NOMO-1 treated with dmso at 0.1 percent for 144 hours (cell line): ENCODE data around the gene PINLYP.
"Not testable (repeated sequence)": the region's sequence is repeated elsewhere in the genome, so short reads cannot be mapped to it uniquely, and the experiment has no call there.

Source experiments
- DNase-seq: peaks from one replicate; lab custom pipeline; 2025; ENCODE audit not compliant: unreplicated experiment; lab: John Stamatoyannopoulos, UW

Gene PINLYP

GRCh38 chr19:43575156-43575950 is at the start of gene PINLYP, which contains the start of gene XRCC1:
PINLYP (plus strand) TSS chr19:43575801; CDS start chr19:43577192, 1,391 bp downstream.
XRCC1 (minus strand) TSS chr19:43575527; CDS start chr19:43575458, 69 bp downstream.
- DNase-seq: peak; percentile 99

DNA sequence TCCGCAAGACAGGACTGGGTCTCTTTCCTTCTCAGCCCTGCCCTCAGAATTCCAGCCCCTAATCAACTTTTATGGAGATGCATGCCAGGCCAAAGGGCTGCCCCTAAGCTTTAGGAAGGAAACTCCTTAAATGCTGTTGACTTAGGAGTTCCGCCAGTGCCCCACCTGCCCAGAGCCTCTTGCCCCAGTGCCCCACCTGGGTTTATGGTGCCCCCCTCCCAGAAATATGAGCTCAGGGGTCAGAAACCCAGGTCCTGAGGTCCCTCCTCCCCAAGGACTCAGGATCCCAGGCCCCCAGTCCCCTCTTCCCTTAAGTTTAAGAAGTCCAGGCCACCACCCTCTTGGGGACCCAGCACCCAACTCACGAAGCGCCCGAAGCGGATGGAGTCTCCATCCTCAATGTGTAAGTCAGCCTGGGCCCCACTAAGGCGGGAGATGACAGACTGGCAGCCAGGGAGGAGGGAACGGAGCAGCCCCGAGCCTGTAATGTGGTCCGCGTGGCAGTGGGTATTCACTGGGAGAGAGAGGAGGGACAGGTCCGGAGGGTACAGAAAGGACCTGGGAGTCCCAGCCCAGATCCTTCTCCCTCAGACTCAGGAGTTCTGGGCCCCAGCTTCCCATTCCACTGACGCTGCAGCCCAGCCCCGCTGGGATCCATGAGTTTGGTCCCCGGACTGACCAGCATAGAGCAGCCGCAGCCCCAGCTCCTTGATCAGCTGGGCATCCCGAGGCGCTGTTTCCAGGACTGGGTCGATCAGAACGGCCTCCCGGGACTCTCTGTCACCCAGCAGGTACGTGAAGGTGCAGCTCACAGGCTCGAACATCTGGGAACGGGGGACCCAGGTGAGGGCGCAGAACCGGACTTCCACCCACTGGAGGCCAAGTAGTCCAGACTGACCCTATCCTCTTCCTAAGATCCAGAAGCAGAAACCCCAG is 49.5 kb upstream of the PINLYP start:
- no peak for DNase-seq

- DNase-seq: peak; percentile 68
These were observed 48.4 kb upstream of the PINLYP start, which contains the start of gene ETHE1 for GRCh38 chr19:43526884-43527859. ETHE1 (minus strand) TSS chr19:43527201; CDS start chr19:43527177, 24 bp downstream.

DNA sequence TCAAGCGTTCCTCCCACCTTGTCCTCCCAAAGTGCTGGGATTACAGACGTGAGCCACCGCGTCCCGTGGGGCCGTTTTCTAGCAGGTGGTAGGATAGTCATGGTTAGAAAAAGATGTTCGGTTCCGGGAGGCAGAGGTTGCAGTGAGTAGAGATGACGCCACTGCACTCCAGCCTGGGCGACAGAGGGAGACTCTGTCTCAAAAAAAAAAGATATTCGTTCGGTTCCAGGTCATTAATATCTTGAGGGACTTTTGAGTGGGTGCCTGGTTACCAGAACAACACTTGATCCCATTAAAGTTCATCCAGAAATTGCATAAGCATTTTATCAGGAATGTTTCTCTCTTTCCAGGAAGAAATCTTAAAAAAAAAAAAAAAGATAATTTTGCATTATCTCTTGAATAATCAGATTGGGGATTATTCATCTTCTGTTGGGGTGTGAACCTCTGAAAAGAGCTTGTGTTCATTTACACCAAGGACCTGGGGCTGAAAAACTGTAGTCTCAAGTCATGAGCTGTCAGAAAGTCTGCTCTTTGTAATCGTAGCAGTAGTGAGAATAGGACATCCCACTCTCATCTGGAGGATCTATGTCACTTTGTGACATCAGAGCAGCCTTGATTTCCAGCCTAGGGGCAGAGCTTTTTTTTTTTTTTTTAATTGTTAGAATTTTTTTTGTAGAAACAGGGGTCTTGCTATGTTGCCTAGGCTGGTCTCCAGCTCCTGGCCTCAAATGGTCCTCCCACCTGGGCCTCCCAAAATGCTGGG is 47.6 kb upstream of the PINLYP start:
- DNase-seq: no peak

- peak; percentile 42 for DNase-seq
These were observed 43.0 kb upstream of the PINLYP start for GRCh38 chr19:43532571-43532961.

GRCh38 chr19:43532962-43533545 is 42.5 kb upstream of the PINLYP start, which contains the start of gene ZNF575:
ZNF575 (plus strand) TSS chr19:43533188; CDS start chr19:43534423, 1,235 bp downstream.
- peak; percentile 83 for DNase-seq

DNA sequence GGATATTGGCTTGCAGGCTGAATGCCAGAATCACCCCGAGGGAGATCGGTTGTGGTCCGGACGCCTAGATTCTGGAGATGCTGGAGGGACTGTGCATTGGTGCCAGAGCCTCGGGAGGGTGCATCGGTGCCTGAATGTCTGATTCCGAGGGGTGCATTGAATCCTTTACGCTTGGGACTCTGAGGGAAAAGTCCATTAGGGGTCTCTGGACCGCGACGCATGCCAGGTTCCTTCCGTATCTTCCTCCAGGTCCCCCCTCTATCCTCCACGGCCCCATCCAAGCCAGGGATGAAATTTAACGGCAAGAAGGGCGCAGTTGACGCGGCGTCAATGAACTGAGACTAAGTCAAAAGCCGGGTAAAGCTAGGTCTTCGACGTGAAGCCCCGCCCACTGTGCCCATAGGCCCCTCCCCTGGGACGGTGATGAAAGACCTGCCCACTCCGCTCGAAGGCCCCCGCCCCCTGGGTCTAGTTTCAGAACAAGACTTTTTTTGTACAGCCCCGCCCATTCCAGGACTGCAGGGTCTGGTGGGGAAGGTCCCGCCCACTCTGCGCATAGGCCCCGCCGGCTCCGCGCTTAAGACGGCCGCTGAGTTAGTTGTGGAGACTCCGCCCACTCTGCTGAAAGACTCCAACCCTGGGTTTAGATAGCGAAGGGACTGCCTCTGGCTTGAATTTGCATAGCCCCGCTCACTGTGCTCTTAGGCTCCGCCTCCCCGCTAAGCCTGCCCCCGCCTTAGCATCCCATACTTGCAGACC is 41.9 kb upstream of the PINLYP start:
- DNase-seq: peak; percentile 93

GRCh38 chr19:43534305-43534815 is 41.2 kb upstream of the PINLYP start:
- no peak for DNase-seq

DNA sequence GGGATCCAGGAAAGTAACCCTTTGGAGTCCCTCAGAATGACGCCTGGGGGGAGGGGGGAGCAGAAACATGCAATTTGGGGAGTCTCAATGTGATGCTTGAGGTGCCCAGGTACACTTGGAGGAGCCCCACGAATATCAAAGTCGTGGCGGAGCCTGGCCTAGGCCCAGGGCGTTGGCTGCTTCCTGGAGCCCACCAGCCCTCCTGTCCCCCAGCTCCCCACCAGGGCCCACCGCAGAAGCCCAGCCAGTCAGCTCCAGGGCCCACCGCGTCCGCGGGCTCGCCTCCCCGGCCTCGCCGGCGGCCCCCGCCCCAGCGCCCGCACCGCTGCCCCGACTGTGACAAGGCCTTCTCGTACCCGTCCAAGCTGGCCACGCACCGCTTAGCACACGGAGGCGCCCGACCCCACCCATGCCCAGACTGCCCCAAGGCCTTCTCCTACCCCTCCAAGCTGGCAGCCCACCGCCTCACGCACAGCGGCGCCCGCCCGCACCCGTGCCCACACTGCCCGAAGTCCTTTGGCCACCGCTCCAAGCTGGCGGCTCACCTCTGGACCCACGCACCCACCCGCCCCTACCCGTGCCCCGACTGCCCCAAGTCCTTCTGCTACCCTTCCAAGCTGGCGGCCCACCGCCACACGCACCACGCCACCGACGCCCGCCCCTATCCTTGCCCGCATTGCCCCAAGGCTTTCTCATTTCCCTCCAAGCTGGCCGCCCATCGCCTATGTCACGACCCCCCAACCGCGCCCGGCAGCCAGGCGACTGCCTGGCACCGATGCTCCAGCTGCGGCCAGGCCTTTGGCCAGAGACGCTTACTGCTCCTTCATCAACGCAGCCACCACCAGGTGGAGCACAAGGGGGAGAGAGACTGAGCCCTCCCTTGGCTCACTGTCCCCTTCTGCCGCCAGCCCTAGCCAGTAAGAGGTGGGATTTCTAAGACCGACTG is 40.5 kb upstream of the PINLYP start:
- DNase-seq: no peak

DNA sequence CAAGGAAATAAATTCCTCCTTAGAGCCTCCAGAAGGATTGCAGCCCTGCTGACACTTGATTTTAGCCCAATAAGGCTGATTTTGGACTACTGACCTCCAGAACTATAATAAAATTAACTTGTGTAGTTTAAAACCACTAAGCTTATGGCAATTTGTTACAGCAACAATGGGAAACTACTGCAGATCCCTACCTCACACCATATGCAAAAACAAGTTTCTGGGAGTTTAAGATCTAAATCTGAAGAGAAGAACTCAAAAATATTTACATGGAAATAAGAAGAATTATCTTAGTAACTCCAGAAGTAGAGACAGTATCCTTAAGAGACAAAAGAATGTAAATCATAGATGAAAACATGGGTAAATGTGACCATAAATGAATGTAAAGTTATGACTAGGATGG is 36.7 kb upstream of the PINLYP start:
- no peak for DNase-seq

DNA sequence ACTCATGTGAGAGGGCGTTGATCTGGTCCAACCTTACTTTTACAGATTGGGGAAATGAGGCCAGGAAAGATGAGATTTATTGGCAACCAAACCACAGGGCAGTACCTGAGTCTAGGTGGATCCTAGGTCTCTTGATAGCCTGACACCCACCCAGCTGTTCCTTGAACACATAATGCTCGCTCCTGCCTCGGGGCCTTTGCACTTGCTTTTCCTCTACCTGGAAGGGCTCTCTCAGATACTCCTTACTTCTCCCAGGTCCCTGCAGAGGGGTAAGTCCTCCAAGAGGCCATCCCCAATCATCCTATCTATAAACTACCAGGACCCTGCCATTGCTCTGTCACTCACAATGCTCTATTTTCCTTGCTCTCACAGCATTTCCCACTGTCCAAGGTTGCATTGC is 35.2 kb upstream of the PINLYP start:
- no peak for DNase-seq

DNA sequence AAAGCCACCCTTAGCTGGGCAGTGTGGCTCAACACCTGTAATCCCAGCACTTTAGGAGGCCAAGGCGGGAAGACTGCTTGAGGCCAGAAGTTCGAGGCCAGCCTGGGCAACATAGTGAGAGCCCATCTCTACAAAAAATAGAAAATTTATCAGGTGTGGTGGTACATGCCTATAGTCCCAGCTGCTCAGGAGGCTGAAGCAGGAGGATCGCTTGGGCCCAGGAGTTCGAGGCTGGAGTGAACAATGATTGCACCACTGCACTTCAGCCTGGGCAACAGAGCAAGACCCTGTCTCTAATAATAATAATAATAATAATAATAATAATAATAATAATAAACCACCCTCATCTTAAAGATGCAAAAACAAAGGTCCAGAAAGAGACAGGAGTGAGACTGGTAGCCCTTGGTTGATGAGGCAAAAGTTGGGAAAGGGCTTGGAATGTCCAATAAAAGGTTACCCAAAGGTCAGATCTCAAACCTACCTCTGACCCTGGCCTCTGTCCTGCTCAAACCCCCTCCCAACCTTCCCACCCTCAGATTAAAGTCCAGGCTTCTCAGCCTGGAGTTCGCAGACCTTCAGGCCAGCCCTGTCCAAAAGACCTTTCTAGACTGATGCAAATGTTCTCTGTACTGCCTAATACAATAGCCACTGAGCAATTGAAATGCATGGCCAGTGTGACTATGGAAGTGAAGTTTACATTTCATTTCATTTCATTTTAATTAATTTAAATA is 33.5 kb upstream of the PINLYP start:
- no peak for DNase-seq

GRCh38 chr19:43544077-43544476 is 31.5 kb upstream of the PINLYP start:
- no peak for DNase-seq

- no peak for DNase-seq
These were observed 30.3 kb upstream of the PINLYP start for GRCh38 chr19:43545276-43545675.

DNA sequence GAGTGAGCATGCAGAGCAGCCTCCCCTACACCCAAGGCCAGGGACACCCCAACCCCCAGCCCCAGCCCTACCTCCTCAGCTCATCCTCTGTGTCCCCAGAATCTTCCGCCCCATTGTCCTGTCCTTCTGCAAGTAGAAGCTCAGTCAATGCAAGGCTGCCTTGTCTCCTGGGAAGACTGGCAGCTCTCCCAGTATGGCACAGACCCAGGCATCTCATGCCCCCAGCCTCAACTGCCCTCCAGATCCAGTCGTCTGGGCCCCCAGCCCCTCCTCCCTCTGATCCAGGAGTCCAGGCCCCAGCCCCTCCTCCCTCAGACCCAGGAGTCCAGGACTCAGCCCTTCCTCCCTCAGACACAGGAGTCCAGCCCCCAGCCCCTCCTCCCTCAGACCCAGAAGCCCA is 29.6 kb upstream of the PINLYP start:
- no peak for DNase-seq

DNA sequence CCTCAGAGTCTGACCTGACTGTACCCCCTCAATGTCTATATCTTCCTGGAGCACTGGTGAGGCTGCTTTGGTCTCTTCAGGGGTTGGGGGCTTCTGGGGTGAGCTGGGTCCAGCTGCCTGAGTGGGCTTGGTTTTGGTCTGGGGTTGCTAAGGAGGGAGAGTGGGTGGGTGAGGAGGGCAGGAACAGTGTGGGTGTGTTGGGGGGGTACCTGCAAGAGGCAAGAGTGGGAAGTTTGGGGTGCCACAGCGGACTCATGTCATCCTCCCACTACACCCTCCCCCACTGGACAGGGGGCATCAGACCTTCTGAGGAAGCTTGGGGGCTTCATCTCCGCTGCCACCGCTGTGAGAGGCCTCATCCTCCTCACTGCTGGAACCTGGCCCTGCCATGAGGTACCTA is 29.0 kb upstream of the PINLYP start:
- DNase-seq: no peak

- DNase-seq: not testable (repeated sequence)
These were observed 27.7 kb upstream of the PINLYP start for GRCh38 chr19:43547926-43548325.
